NB4 (cell line): ENCODE data around the gene MMP21.

ENCODE experiments used
- CTCF ChIP-seq: IDR thresholded peaks from one replicate; pipeline ENCODE4 v1.5.1; 2012; ENCODE audit warnings: low read depth, low read length
- POLR2A ChIP-seq: IDR thresholded peaks from 2 replicates; pipeline ENCODE4 v1.6.1; 2011; ENCODE audit warnings: mild to moderate bottlenecking; ENCODE audit not compliant: insufficient read length; ENCODE audit errors: extremely low read depth

- TF ChIP-seq POLR2A: no peak
- TF ChIP-seq CTCF: no peak
These were observed 7.0 kb upstream of the MMP21 start for GRCh38 chr10:125782616-125783015.
